NCI-H345 (cell line): Measurements from ENCODE around the gene LSM4.
A peak's percentile ranks its signal among the peaks of the same experiment; 100 is the strongest.

Experiments
- DNase-seq: peaks from one replicate; lab custom pipeline; 2025; lab: John Stamatoyannopoulos, UW

The LSM4 gene

DNA sequence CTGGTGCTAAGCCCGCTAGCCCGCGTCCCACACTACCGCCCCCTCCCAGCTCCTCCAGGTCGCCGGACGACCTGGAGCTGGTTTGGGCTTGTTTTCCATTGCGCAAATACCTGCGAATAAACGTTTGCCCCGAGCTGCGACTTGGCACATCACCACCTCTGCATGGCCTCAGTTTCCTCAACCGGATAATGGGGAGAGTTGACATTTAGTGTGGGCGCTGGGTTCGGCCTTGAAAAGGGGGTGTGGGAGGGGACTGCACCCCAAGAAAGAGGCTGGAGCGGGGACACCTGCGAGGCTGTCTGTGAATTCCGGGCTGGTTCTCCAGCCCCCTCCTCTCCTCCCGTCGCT, 30.4 kb downstream of the LSM4 start:
- no peak for DNase-seq

DNA sequence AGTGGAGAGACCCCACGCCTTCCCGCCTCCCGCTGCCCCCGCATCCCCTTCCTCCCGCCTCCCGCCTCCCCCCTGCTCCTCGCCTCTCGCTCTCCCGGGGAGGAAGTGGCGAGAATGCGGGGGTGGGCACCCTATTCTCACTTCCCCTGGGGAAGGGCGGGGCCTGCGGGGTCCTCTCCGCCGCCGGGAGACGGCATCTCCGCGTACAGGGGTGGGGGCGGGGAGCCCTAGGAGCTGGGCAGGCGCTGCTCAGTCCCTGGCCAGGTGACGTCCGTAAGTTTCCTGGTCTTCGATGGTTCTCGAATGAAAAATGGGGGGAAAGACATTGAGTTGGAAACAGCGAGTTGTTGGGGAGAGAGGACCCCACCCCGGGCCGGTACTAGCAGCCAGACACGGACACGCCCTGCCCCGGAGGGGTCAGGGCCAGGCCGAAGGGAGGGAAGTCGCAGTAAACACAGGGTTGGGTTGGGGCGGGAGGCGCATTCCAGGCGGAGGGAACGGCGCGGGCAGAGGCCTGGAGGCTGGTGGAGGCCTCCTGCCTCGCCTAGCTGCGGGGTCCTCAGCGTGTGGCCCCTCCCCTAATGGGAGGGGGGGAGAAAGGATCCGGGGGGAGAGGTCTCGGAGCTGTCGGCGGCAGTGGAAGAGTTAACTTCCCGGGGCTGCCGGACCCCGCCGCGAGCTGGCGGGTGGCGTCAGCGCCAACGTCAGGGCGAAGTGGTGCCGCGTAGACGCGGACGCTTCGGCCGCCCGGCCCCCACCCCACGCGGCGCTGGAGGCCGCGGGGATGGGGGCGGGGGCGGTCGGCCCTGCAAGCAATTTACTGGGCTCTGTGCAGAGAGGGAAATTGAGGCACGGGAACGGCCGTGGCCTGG, 31.1 kb downstream of the LSM4 start:
- peak; percentile 28 for DNase-seq

DNA sequence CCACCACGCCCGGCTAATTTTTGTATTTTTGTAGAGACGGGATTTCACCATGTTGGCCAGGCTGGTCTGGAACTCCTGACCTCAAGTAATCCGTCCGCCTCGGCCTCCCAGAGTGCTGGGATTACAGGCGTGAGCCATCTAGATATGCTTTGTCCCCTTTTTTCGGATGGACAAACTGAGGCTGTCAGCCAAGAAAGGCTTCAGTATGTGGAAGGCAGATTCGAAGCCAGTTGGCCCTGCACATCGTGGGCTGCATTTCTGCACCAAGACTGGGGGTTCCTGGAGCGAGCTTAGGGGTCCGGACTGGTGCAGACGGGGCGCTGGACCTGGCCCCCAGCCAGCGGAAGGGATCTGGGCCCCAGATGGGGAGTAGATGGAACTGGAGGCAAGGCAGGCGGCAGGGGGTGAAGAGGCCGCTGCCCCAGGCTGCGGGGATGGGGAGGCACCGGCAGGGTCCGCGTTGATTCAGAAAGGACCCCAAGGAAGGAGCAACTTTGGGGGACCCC, 31.8 kb downstream of the LSM4 start:
- DNase-seq = no peak

DNA sequence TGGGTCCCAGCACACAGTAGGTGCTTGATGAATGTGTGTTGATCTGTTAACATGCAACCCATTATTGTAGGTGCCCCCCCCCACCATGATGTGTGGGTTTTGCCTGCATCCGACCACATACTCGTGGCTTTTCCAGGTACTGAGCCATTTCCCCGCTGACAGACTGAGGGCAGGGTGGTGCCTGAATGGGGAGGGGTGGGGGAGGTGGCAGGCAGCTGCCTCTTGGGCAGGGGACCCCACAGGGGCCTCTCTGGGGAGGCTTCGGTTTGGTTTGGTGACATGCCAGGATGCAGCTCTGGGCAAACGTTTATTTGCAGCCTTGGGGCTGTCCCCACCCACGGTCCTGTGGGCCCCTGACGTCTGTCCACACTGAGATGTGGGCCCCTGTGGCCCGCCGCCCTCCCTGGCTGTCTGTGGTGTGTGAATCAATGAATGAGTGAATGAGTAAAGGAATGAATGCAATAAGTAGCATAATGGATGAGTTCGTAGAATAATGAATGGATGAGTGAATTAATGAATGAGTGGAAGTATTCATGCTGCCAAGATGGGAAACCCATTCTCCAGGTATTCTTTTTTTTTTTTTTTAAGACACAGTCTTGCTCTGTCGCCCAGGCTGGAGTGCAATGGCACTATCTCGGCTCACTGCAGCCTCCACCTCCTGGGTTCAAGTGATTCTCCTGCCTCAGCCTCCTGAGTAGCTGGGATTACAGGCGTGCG, 32.4 kb downstream of the LSM4 start:
- DNase-seq = no peak

DNA sequence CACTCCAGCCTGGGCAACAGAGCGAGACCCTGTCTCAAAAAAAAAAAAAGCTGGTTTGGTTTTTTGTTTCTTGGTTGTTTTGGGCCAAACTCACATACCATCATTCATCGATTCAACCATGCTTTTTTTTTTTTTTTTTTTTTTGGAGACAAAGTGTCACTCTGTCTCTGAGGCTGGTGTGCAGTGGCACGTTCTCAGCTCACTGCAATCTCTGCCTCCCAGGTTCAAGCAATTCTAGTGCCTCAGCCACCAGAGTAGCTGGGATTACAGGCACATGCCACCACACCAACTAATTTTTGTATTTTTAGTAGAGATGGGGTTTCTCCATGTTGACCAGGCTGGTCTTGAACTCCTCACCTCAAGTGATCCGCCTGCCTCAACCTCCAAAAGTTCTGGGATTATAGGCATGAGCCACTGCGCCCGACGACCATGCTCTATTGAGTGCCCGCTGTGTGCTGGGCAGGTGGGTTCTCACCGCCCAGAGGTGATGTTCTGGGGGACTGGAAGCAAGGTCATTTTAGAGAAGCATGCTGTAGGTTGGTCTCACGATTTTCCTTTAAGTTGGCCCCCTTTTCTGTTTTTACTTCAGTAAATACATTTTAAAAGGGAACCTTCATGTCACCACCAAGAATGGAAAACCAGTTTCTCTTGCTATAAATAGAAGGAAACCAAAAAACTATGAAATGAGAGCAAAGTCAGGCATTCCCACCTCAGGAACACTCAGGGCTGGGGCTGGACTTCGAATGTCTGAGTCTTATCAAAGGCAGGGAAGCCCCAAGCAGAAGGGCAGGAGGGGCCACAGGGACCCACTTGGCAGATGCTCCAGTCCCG, 33.2 kb downstream of the LSM4 start:
- no peak for DNase-seq

DNA sequence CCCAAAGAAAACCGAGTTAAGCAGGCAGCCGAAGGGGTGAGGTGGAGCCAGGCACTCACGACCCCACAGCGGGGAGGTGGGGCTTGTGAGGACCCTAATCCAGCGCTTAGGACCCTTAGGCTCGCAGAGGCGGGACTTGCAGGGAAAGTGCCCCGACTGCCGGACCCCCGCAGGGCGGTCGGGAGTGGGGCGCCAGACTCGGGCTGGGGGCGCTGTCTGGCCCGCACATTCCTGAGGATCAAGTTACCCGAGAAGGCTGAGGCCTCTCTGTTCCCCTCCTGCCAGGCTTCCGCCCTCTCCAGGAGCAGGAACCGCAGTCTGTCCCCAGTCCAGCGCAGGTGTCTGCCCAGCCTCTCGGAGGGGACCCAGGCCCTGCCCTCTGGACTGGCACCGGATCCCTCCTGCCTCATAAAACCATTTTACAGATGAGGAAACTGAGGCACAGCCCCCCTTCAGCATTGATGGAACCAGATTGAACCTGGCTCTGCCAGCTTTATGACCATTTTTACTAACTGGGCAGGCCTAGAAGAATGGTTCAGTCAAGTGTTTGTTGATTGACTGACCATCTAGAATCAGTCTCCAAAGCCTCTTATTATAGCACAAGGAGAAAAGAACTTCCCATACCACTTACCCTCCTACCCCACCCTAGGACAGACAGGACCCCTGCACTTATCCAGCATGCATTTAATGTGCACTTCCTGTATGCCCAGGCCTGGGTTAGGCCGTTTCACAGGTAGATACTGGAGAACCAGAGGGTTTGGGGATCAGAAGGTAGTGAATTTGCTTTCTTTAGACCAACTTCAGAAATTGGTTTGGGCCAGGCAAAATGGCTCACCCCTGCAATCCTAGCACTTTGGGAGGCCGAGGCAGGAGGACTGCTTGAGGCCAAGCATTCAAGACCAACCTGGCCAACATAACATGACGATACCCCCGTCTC, 34.8 kb downstream of the LSM4 start:
- DNase-seq = no peak

DNA sequence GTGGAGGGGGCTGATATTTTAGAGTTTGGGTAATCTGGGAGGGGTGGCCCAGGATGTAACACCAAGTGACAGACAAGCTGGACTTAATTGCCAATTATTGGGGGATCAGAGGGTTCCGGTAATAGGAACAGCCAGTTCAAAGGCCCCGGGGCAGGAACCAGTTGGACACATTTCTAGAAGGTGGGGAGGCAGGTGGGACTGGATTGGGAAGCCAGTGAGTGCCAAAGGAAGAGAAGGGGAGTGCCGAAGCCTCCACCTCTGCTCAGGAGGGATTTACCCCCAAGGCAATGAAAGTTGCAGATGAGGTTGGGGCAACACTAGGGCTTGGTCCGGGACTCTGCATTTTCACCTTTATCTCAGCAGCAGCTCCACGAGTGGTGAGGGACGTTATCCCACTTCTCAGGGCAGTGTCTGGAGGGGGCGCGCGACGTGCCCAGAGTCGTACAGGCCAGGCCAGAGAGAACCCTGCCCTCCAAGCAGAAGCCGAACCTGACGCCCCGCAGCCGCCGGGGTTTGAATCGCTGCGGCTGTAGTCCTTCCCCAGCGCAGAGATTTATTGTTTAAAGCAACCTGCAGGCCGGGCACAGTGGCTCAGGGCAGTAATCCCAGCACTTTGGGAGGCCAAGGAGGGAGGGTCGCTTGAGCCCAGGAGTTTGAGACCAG, 35.8 kb downstream of the LSM4 start:
- no peak for DNase-seq

DNA sequence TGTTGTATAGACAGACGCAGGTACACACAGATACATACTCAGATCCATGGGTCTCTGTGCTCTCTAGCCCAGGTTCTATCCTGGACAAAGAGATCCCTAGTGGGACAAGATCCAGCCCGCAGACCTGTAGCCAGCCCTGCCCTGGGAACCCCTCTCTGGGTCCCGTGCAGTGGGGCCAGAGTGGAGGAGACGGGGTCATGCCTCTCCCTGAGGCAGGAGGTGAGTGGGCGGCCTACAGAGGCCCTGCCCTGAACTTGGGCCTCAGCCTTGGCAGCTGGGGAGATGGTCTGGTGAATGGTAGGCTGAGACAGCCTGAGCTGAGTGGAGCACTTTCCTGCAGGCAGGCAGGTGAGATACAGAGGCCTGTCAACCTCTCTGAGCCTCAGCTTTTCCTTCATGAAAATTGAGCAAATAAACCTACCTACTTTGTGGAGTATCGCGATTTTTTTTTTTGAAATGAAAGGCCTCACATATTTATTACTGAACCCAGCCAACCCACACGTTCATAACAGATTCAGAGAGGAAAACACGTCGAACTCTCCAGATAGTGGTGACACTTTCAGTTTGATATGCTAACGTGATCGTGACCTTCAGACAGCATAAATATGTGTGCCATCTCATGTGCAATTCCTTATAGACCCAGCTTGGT, 38.0 kb downstream of the LSM4 start:
- no peak for DNase-seq

DNA sequence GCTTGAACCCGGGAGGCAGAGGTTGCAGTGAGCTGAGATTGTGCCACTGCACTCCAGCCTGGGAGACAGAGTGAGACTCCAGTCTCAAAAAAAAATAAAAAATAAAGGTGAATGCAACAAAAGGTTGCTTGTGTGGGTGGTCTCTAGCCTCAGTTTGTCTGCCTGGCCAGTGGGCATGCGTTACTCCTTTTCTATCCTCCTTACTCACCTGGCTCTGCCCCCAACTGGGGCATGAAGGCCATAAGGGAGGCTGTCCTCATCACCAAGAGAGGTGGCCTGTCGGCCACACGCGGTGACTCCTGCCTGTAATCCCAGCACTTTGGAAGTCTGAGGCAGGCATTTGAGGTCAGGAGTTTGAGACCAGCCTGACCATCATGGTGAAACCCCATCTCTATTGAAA, 39.5 kb downstream of the LSM4 start:
- no peak for DNase-seq

DNA sequence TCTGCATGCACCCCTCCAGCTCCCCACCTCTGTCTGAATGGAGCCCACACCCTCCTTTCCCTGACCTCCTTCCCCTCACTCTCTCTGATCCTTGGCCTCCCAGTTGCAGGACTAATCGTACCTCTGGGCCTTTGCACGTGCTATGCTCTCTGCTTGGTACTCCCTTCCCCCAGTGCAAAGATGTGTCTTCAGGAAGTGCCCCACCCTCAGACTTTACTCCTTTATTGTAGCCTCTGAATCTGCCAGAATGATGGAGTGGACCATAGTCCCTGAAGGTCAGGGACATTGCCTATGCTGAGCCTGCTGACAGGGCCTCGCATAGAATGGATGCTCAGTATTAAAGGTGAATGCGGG, 40.1 kb downstream of the LSM4 start:
- no peak for DNase-seq

DNA sequence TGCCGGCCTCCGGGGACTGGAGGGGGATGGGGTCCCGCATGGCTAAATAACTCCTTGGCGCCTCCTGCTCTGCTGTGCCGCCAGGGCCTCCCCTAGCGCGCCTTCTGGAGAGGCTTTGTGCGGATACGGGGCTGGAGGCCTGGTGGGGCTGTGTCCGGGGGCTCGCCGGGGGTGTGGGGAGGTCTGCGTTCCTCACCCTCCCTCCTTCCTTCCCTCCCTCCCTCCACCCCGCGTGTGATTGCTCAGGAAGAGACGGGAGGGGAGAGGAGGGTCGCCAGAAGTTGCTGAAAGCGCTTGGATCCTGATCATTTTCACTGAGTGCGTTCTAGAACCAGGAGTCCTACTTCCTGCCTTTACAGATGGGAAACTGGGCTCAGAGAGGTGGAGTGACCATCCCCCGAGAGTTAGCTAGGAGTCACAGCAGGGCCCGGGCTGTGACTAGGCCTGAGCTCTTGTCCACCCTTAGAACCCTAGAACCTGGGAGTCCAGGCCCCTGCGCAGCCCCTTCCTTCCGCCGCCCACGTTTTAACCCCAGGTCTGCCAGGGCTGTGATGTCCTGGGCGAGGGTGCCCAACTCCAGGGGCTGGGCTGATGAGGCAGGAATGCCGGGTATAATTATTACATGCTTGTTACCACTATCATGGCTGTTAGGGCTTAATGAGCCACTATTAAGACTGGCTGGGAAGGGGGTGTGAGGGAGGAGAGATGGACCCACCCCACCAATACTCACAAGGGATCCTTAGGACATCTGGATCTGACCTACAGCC, 40.7 kb downstream of the LSM4 start:
- DNase-seq = no peak

DNA sequence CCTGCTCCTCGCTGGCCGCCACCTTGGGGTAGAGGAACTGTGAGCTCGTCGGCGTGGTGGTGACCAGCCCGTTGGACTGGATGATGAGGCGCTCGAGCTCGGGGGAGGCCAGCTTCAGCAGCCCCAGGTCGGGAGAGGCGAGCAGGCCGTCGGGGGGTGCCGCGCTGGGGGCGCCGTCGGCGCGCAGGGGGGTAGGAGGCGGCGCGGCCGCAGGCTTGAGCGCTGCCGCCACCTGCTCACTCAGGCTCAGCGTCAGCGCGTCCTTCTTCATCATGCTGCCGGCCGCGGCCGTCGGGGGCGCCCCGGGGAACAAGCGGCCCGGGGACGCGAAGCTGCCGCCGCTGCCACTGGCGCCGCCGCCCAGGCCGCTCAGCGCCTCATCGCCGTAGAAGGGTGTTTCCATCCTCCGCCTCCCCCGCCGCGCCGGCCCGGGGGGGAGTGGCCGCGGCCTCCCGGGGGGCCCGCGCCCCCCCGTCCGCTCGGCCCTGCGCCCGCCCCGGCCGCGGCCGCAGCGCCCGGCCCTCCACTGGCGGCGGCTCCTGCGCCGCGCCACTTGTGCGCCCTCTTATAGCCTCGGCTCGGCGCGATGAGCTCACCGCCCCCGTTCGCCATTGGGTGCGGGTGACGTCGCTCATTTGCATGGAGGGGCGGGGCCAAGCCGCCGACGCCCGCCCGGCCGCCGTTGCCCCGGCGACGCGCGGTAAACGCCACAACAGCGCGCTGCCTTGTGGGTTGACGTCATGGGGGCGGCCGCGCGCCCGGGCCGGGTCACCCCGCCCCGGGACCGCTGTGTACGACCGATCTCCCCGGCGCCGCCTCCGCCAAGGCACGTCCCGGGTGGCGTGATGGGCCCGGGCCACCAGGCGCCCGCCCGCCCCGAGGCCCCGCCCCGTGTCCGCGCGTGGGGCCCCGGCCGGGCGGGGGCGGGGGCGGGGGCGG, 41.5 kb downstream of the LSM4 start, which contains the start of gene JUND:
JUND (minus strand) TSS at position 541 of the 939 bp plus-strand sequence; CDS start at position 403, 138 bp downstream.
- peak; percentile 95 for DNase-seq

DNA sequence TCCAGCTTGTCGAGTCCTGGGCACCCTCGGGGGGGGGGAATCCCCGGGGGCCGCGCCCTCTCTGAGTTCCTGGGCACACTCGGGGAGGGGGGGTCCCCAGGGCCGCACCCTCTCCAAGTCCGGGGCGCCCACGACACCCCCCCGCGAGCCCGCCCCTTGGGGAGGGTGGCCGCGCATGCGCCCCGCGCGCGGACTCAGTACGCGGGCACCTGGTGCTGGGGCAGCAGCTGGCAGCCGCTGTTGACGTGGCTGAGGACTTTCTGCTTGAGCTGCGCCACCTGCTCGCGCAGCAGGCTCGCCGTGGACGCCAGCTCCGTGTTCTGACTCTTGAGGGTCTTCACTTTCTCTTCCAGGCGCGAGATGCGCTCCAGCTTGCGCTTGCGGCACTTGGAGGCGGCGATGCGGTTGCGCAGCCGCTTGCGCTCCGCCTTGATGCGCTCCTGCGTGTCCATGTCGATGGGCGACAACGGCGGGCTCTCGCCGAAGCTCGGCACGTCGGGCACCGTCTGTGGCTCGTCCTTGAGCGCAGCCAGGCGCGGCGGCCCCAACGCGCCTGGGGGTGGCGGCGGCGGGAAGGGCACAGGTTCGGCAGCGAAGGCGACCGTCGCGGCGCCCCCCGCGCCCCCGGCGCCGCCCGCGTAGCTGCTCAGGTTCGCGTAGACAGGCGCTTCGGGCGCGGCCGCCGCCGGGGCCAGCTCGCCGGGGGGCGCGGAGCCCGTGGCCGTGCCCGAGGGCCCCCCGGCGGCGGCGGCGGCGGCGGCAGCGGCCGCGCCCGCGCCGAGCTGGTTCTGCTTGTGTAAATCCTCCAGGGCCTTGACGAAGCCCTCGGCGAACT, 42.4 kb downstream of the LSM4 start:
- DNase-seq = peak; percentile 83

DNA sequence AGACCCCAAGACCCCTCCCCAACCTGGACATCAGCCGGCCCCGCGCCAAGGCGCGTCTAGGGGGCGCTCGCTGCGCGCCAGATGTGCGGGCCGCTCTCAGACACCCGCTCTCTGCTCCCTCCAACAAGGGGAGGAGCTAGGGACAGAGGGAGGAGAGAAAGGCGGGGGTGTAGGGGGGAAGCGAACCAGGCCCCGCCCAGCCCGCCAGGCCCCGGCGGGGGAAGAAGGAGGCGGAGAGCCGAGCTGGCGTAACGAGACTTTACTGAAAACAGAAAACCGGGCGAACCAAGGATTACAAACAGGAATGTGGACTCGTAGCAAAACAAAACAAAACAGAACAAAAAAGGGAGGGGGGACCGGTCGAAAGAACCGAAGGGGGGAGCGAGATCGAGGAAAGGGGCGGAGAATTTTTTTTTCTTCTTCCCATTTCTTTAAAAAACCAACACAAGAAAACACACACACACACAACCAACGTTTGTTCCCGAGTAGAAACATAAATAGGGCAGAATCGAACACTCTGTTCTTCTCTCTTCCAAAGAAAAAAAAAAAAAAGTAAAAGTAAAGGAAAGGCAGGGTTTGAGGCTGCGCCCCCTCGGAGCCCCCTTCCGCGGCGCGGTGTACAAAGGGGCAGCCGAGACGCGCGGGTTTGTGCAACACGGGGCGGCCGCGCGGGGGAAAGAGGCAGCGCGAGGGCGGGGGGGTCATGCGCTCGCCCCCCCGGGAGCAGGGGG, 43.2 kb downstream of the LSM4 start:
- DNase-seq = peak; percentile 87

DNA sequence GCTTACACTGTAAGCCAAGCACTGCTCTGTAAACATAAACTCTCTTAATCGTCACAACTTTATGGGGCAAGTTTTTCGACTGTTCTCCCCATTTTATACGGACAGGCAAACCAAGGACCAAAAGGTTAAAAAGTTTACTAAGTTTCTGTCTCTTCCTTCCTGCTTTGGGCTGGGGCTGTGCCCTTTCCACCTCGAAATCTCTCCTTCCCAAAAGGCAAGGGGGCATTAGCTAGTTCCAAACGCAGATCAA, 43.7 kb downstream of the LSM4 start:
- no peak for DNase-seq

DNA sequence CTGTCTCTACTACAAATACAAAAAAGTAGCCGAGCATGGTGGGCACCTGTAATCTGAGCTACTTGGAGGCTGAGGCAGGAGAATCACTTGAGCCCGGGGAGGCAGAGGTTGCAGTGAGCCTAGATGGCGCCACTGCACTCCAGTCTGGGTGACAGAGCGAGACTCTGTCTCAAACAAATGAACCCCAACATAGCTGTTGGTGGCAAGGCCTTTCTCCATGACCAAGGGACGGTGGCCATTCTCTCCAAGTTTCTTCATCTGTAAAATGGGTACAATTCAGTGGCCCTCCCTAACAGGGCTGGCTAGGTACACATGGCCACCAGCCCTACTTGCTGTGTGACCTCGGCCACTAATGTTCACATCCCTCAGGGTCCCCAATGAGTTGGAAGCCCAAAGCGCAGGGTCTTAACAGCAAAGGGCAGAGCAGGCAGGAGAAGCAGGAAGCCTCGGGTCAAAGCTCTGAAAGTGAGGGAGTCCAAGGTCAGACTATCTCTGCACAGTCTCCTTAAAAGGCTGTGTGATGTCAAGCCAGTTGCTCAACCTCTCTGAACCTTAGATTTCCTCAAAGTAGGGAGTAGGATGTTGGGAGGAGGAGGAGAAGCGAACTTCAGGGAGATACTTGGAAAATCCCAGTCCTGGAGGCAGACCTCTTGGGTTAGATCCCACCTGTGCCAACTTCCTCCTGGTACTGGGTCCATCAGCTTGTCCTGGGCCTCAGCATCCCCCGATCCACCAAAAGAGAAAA, 44.2 kb downstream of the LSM4 start:
- no peak for DNase-seq
